ENCODE data around the gene EGR1. TPM values are rescaled to one million over a fixed set of nuclear protein-coding genes. Genes with fewer than 3 reads are reported as not detected.

Gene EGR1
- total RNA-seq, 2 donors from 2014 or later = 17.3 to 73.0 TPM

- H3K27ac ChIP-seq = no peak overlapping the region
- TF ChIP-seq CTCF (IDR thresholded peaks at IDR 0.05) = no peak
- DNase-seq (ENCODE audit: low spot score) = no peak
- H3K4me3 ChIP-seq = no peak overlapping the region
- H3K27me3 ChIP-seq = no peaks in the 10 kb centered on the region
- H3K9me3 ChIP-seq = no peaks in the 10 kb centered on the region
- peaks cover 72% of the 10 kb centered on the region for H3K36me3 ChIP-seq
- peaks cover 0 to 2% of the 10 kb centered on the region in 2 donors for H3K4me1 ChIP-seq
Observed at GRCh38 chr5:138515556-138516245, 50.4 kb downstream of the EGR1 start.

- H3K27me3 ChIP-seq = no peaks in the 10 kb centered on the region
- TF ChIP-seq CTCF (IDR thresholded peaks at IDR 0.05) = no peak
Observed at GRCh38 chr5:138517437-138517836, 52.2 kb downstream of the EGR1 start.

More at GRCh38 chr5:138517437-138517836, 52.2 kb downstream of the EGR1 start:
- no peak for DNase-seq (ENCODE audit: low spot score)
- Histone ChIP-seq H3K36me3 (peaks cover 60% of the 10 kb centered on the region), H3K4me1 (peaks cover 0 to 7% of the 10 kb centered on the region in 2 donors), H3K9me3 (no peaks in the 10 kb centered on the region), H3K27ac (no peak overlapping the region), H3K4me3 (no peak overlapping the region)

Other genes with a start within 250 kb of the EGR1 start
- under 1 TPM; 0.39 to 0.85 TPM for gene GFRA3, start 190.9 kb upstream of the EGR1 start, total RNA-seq
- gene CDC25C, start 133.7 kb upstream of the EGR1 start, total RNA-seq = under 1 TPM in 1 of 2 donors, not detected in 1; 0.30 TPM
- gene FAM53C, start 127.2 kb upstream of the EGR1 start, total RNA-seq = 10 to 100 TPM; 18.6 to 21.4 TPM
- 10 to 100 TPM; 42.9 to 46.9 TPM for gene KDM3B, start 112.8 kb upstream of the EGR1 start, total RNA-seq
- gene REEP2, start 26.4 kb upstream of the EGR1 start, total RNA-seq = 10 to 100 TPM; 27.5 to 28.4 TPM
- gene ETF1, start 77.8 kb downstream of the EGR1 start, total RNA-seq = 10 to 100 TPM; 62.0 to 64.1 TPM
- 100 to 1,000 TPM; 258 to 417 TPM for gene HSPA9, start 109.9 kb downstream of the EGR1 start, total RNA-seq